HG02884 (cell line): ENCODE results near the gene CNTNAP4.

Experiments
- ATAC-seq: cut with Tn5 transposase; IDR thresholded peaks from one replicate; pipeline ENCODE4 v1.9.1; 2021; ENCODE audit warnings: mild to moderate bottlenecking, moderate library complexity; ENCODE audit not compliant: unreplicated experiment

The CNTNAP4 gene

DNA sequence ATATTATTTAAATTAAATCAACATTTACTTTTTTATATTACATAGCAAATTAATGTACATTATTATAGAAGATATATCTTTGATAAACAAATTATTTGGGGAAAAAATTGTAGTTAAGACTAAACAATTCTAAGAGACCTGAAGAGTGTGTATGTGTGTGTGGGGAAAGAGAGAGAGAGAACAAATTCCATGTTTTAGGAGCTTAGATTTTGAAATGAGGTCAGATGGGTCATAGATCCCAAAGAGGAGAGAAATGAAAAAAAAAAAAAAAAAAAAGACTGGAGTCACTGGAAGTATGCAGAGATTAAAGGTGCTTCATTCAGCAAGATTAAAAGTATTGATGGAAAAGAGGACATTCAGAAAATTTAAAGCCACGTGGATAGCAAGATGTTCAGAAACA lies 206.8 kb downstream of the CNTNAP4 start:
- ATAC-seq: no peak

GRCh38 chr16:76486740-76487139 lies 209.5 kb downstream of the CNTNAP4 start:
- no peak for ATAC-seq

DNA sequence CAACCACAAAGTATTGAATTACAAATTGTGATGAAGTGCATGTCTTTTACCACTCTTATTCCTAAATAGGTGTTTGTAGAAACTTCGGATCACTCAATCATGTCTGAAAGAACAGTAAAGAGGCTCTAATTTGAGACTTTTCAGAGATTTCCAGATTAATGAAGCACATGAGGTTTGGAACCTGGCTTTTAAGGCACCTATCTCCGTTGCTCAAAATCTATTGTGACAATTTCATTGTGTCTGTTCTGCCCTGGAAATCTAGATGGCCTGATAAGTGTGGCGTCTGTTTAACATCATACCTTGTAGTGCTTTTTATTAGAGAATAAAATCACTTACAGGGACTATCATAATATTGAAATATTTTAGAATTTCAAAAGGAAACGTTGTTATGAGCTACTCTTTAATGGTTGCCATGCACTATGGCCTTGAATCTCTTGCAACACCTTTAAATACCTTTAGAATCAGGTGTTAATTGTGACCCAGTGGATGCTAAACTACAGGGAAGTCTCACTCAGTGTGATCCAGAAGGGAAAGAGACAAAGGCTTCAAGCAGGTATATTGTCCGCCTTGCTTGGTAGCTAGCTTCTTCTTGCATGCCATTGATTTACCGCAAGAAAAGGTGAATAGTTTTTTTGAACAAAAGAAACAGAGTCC lies 210.3 kb downstream of the CNTNAP4 start:
- no peak for ATAC-seq

DNA sequence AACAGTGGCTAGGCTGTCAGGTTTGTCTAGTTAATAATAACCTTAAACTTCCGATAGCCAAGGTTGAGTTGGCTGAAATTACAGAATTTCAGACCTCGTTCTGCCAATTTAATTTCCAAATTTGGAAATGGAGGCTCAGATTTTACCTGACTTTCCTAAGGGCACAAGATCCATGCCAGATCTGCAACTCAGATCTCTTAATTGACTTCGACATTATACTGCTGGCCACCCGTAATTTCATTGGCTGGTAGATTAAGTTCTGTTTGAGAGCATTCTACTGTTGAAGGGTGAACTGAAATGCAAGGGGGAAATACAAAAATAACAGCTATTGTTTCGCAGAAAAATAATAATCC lies 210.8 kb downstream of the CNTNAP4 start:
- no peak for ATAC-seq

GRCh38 chr16:76490036-76490639 lies 212.9 kb downstream of the CNTNAP4 start:
- no peak for ATAC-seq

- no peak for ATAC-seq
These were observed 222.8 kb downstream of the CNTNAP4 start for GRCh38 chr16:76500006-76500405.

DNA sequence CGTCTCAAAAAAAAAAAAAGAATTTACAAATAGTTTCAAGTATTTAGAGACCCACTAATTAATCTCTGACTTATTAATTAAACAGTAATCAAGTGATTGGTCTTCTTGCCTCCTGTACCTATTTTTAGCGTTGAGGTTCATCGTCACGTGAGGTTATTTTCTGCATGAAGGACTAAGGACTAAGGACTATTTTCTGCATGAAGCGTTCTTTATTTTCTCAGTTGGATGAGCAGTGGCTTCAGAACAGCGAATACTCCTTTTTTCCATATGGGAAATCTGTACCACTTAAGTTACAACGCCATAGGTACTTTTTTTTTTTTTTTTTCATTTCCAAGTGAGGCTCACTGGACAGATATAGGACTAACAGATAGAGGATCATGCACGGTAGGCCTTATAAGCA lies 224.9 kb downstream of the CNTNAP4 start:
- ATAC-seq: no peak

GRCh38 chr16:76502555-76502954 lies 225.4 kb downstream of the CNTNAP4 start:
- no peak for ATAC-seq

DNA sequence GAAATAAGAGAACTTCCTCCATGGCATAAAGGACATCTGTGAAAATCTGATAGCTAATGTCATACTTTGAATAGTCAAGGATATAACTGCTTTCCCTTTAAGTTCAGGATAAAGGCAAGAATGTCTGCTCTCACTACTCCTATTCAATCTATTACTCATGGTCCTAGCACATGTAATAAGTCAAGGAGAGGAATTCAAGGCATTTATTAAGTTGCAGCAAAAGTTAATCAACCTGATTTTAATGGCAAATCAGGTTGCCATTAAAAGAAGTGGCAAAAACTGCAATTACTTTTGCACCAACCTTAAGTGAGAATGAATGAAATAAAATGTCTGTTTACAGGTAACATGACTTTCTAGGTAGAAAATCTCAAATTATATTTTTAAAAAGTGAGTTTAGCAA lies 225.9 kb downstream of the CNTNAP4 start:
- ATAC-seq: no peak

- ATAC-seq: no peak
These were observed 234.0 kb downstream of the CNTNAP4 start for GRCh38 chr16:76511203-76511602.

GRCh38 chr16:76518781-76519180 lies 241.6 kb downstream of the CNTNAP4 start:
- ATAC-seq: no peak

DNA sequence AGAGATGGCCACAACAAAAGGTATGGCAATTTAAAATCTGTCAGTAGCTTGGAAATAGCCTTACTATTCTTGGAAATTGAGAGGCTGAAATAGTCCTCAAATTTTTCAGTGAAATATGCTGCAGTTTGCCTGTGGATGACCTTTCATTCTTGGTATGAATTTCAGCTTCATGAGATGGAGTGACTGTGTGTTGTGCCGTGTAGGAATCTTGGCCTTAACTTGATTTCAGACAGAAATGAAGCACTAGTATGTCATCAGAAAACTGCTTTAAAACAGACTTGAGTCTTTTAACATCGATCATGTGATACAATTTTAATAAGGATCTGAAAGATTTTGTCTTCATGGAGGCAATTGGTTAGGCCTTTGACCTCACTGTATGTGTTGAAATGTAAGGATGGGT lies 247.2 kb downstream of the CNTNAP4 start:
- no peak for ATAC-seq

DNA sequence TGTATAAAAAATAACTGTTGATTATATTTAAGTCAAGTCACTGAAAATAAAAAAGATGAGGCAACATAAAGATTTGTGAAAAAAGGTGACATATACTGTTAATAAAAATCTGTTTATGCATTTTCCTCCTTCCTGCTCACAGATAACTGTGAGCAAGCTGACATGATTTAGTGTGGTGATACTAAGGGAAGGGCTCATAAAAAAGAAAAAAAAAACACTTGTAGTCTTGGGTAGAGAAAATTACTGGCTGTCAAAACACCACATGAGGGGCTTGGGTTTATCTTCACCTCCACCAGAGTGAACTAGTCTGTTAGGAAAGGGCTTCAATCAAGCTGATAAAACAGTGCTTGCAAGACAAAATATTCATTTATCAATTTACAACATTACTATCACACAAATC lies 247.6 kb downstream of the CNTNAP4 start:
- ATAC-seq: no peak

DNA sequence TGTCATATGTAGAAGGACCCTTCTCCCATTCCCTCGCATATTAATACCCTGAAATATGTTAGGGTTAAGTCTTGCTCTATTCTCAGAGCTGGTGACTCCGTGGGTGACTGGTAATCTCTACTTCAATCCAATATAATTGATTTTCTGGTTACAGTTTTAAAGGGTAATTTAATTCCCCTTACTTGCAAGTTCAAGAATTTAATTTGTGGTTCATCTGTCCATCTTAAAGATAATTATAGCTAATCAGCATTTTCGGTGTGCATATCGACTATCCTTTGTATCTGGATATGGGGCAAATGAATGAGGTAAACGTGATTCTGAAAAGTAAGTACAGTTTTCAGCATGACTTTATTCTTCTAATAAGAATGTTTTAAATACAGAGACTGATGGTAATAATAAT lies 250.0 kb downstream of the CNTNAP4 start:
- ATAC-seq: no peak

DNA sequence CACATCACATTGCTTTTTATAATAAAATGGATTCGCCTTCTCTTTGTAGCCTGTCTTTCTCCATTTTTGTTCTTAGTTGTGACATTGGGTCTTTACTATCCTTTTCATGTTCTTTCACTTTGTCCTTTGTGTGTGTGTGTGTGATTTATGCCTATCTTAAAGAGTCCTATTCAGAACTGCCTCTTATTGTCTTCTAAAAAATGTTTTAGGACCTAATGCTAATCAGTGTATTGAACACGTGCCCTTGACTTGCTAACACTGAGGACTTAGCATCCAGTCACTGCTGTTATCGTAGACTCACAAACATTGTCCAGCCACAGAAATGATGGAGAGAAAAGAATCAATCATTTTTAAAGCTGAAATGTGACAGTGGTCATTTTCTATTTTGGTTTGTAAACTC lies 251.9 kb downstream of the CNTNAP4 start:
- no peak for ATAC-seq

DNA sequence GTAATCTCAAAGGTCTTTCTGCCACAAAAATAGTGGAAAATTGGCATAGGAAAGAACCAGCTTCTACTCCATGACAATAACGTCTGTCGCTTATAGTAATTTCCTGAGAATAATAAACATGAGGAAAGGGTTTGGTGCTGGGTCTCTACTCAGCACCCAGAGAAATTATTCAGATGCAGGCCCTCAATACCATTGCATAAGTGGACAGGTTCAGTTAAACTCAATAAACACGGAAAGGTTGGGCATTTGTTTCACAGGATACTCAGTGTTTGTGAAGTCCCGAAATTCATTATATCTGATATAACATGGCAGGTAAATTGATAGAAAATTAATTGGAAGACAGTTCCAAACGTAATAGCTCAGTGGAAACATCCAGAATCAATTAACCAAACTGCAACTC lies 254.0 kb downstream of the CNTNAP4 start:
- ATAC-seq: no peak

DNA sequence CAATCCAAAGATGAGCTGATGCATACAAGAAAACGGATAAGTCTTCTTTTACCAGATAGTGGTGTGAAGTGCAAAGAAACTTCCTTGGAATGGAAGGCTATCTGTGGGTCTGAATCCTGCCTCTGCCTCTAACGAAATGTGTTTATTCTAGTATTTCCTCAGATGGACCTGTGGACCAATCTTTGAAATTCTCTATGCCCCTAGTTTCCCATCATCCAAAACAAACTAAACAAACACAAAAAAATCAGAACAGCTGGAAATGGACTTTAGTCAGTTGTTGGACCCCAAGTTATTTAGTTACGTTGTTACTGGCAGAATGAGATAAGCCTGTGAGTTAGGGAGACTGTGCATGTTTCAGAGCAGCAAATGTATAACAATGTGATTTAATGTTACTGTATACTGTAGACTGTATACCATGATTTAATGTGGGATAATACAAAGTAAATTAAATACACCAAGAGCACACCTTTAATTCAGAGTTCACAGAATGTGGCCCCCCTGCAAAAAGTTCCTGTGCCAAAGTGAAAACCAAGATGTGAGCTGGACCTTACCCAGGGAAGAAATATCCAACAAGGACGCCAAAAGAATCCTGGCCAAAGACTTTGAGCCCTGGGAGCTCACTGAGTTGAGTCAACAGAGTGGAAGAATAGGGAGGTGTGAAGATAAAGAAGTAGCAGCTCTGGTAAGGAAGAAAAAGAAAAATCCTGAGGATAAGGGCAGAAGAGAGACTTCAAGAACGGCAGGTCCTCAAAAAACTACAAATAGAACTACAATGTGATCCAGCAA lies 255.2 kb downstream of the CNTNAP4 start:
- no peak for ATAC-seq

GRCh38 chr16:76539609-76540008 lies 262.4 kb downstream of the CNTNAP4 start:
- ATAC-seq: no peak

- no peak for ATAC-seq
These were observed 263.9 kb downstream of the CNTNAP4 start for GRCh38 chr16:76541070-76541469.

GRCh38 chr16:76565542-76565941 lies 288.3 kb downstream of the CNTNAP4 start:
- no peak for ATAC-seq

GRCh38 chr16:76571755-76572154 lies 294.6 kb downstream of the CNTNAP4 start:
- ATAC-seq: no peak

GRCh38 chr16:76573281-76573680 lies 296.1 kb downstream of the CNTNAP4 start:
- no peak for ATAC-seq
